Fibroblast of villous mesenchyme (primary cell): ENCODE data around the gene HPCAL1. TPM values are rescaled to one million over a fixed set of nuclear protein-coding genes. Genes with fewer than 3 reads are reported as not detected.

Experiments used
- DNase-seq: peaks from one replicate; pipeline ENCODE4 v3.0.0-alpha.2; 2010; ENCODE audit warnings: low read depth
- H3K4me3 ChIP-seq: 2 replicates; pipeline ENCODE4 v1.5.1; 2011; ENCODE audit warnings: low read depth, mild to moderate bottlenecking, low read length
- CTCF ChIP-seq: IDR thresholded peaks from 2 replicates; pipeline ENCODE4 v1.5.1; 2012; ENCODE audit warnings: low read depth, mild to moderate bottlenecking, low read length; ENCODE audit not compliant: insufficient read depth
- total RNA-seq: library from RNA; depleted of rRNA; stranded (reverse); fragments of >200 nt; gene quantifications from 2 replicates; pipeline ENCODE4 v1.2.3, GENCODE V29; 2012

Gene HPCAL1
- total RNA-seq, 1 donor = 60.0 TPM

DNA sequence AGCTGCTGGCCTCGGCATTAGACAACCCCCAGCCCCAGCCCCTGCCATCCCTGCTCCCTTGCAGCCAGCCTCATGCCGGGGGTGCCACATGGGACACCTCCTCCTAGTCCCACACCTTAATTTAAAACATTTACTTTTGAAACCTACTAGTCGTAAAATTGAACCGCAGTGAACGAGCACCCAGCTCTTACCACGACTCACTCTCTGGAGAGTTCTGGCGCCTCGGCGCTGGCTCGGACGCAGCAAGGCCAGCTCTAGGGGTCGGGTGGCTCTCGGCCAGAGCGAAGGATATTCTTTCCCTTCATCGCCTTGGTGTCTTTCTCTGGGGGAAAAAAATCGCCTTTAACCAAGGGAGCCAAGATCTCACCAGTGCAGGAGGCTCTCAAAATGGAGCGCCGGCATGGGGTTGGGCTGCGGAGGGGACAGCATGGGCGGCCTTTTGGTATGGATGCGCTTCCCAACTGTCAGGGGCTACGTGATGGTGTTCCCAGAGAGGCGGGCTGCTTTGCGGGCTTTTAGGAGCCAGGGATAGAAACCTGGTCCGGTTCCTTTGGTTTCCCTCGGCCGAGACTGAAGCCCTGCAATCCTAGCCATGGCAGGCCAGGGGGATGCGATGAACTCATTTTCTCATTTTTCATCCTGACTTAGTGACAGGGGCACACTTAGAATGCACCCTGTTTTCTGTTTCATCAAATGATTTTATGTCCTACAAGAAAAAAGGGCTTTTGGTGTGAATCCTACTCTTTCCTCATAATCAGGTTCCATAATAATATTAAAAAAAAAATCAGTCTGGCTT is 2.0 kb downstream of the HPCAL1 start:
- DNase-seq = peak; percentile 25
- H3K4me3 ChIP-seq = peak overlapping the region; percentile 78
- TF ChIP-seq CTCF = no peak

- no peak for TF ChIP-seq CTCF
- peak; percentile 77 for DNase-seq
- H3K4me3 ChIP-seq = peak overlapping the region; percentile 78
Observed at GRCh38 chr2:10305254-10305635, 2.5 kb downstream of the HPCAL1 start.

DNA sequence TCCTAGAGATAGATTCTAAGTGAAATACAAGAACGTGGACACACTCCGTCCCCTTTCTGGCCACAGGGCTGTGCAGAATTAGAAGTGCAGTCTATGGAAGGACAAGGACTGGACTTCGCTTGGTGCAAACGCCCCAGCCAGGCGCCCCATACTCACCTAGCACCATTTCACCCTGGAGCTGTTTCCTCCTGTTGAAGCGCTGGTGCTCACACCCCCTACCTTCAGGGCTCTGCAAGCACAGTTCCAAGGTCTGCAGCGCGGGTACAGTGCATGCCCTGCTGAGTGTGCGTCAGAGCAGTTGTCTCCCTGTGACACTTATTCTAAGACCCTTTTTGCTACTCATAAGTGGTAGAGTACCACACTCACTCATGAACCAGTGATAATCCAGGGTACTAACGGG is 3.0 kb downstream of the HPCAL1 start:
- H3K4me3 ChIP-seq = no peak overlapping the region
- peak; percentile 36 for TF ChIP-seq CTCF
- peak; percentile 19 for DNase-seq

GRCh38 chr2:10306901-10307463 is 4.3 kb downstream of the HPCAL1 start:
- TF ChIP-seq CTCF = no peak
- H3K4me3 ChIP-seq = no peak overlapping the region
- no peak for DNase-seq

DNA sequence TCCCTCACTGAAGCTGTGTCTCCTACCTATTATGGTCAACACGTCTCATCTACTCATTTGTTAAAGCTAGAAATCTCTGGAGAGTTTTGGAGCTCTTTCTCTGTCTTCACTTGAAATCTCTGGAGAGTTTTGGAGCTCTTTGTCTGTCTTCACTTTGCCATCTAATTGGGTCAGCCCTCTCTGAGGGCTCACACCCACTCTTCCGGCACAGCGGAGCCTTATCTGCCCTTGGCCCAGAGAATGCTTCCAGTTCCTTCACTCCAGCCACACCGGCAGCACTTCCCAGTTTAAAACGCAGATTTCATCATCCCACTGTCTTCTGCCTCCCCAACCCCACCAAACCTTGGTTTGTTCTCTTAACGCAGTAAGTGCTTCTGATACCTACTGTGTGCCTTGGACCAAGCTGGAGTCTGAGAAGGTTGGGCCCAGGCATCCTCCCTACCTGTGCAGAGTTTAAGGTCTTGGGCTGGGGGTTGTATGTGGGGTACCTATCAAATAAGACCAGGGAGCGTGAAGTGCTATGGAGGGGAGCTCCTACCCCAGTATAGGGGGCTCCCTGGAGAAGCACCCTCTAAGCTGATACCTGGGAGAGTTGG is 5.0 kb downstream of the HPCAL1 start:
- TF ChIP-seq CTCF = no peak
- peak; percentile 49 for DNase-seq
- no peak overlapping the region for H3K4me3 ChIP-seq

GRCh38 chr2:10308866-10309265 is 6.2 kb downstream of the HPCAL1 start:
- H3K4me3 ChIP-seq = no peak overlapping the region
- DNase-seq = no peak
- no peak for TF ChIP-seq CTCF
